GM10248 (cell line): ENCODE data around the gene GPR158.

Experiments used
- CTCF ChIA-PET: fragments of 300-600 bp; sonication (Branson Sonifier 250); formaldehyde crosslinking; extraction: SDS; loops from one replicate; lab custom pipeline; 2021; ENCODE audit warnings: antibody characterized with exemption; lab: Yijun Ruan, JAX
- POLR2A ChIA-PET: fragments of 350-650 bp; sonication (Branson Sonifier 250); formaldehyde crosslinking; extraction: SDS; loops from one replicate; lab custom pipeline; 2020; ENCODE audit warnings: antibody characterized with exemption; lab: Yijun Ruan, JAX
- DNase-seq: peaks from one replicate; pipeline ENCODE4 v3.0.0; 2012; ENCODE audit errors: extremely low spot score
- TF ChIP-seq, protein P1 (sequence below): IDR thresholded peaks from 2 replicates; pipeline ENCODE4 v1.5.1; 2012; ENCODE audit warnings: mild to moderate bottlenecking, low read depth; ENCODE audit errors: extremely low read depth, missing control alignments, control extremely low read depth

GPR158 gene

GRCh38 chr10:25392132-25392531, 217.3 kb downstream of the GPR158 start:
- ChIA-PET POLR2A (no interaction called here), CTCF (no interaction called here)
- TF ChIP-seq, protein P1, sequence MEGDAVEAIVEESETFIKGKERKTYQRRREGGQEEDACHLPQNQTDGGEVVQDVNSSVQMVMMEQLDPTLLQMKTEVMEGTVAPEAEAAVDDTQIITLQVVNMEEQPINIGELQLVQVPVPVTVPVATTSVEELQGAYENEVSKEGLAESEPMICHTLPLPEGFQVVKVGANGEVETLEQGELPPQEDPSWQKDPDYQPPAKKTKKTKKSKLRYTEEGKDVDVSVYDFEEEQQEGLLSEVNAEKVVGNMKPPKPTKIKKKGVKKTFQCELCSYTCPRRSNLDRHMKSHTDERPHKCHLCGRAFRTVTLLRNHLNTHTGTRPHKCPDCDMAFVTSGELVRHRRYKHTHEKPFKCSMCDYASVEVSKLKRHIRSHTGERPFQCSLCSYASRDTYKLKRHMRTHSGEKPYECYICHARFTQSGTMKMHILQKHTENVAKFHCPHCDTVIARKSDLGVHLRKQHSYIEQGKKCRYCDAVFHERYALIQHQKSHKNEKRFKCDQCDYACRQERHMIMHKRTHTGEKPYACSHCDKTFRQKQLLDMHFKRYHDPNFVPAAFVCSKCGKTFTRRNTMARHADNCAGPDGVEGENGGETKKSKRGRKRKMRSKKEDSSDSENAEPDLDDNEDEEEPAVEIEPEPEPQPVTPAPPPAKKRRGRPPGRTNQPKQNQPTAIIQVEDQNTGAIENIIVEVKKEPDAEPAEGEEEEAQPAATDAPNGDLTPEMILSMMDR: no peak
- no peak for DNase-seq

DNA sequence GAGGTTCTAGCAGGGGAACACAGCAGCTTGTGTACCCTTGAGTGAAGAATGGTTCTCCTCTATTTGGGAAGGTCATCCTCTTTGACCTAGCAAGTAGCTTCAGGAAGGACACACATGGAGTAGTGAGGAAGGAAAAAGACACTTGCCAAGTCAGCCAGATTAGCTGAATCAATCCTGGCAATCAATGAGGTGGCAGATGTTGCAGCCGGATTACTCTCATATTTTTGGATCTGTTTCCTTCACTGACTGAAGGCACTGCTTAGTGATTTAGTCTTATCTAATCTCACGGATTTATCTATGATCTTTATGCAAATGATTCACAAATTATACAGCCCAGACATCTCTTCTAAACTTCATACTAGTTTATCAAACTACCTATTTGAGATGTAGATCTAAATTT, 218.8 kb downstream of the GPR158 start:
- TF ChIP-seq, protein P1: no peak
- no peak for DNase-seq
- ChIA-PET POLR2A (no interaction called here), CTCF (no interaction called here)

GRCh38 chr10:25398680-25399079, 223.9 kb downstream of the GPR158 start:
- TF ChIP-seq, protein P1: no peak
- POLR2A ChIA-PET: no interaction called here
- DNase-seq: no peak
- CTCF ChIA-PET: no interaction called here

- TF ChIP-seq, protein P1: no peak
- ChIA-PET CTCF (no interaction called here), POLR2A (no interaction called here)
- DNase-seq: no peak
These were observed 231.1 kb downstream of the GPR158 start for GRCh38 chr10:25405871-25406270.

- POLR2A ChIA-PET: no interaction called here
- CTCF ChIA-PET: no interaction called here
- TF ChIP-seq, protein P1: no peak
- no peak for DNase-seq
These were observed 242.8 kb downstream of the GPR158 start for GRCh38 chr10:25417611-25418010.

DNA sequence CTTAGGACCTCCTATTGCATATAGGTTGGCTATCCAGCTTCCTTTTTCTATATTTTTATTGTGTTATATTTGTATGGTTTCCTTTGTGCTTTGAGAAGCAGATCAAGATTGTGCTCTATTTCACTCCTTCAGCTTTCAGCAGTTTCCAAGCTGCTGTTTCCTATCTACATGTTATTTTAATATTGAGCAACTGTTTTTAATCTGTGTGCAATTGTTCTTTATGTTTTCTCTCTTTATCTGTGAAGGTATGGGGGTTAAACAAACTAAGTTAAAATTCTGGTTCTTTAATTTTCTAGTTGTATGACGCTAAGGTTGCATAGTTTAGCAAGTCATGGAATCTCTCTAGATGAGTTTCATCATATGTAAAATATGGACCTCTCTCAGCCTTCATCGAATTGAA, 251.0 kb downstream of the GPR158 start:
- POLR2A ChIA-PET: no interaction called here
- no peak for DNase-seq
- CTCF ChIA-PET: no interaction called here
- TF ChIP-seq, protein P1: no peak

GRCh38 chr10:25436431-25436830, 261.6 kb downstream of the GPR158 start:
- TF ChIP-seq, protein P1: no peak
- ChIA-PET POLR2A (no interaction called here), CTCF (interaction anchor here (1.1 to 1.4 kb wide), 2 partner anchors 56 to 132 kb away, joined by 3 to 4 read pairs; no protein-coding TSS in a partner anchor)
- no peak for DNase-seq
